Fibroblast of the aortic adventitia (primary cell): ENCODE measurements around the gene BTBD16. TPM values are rescaled to one million over a fixed set of nuclear protein-coding genes. Genes with fewer than 3 reads are reported as not detected.

Experiments used
- DNase-seq: peaks from one replicate; pipeline ENCODE4 v3.0.0-alpha.2; 2010; ENCODE audit warnings: low read depth
- H3K4me3 ChIP-seq: 2 replicates; pipeline ENCODE4 v1.5.1; 2011; ENCODE audit warnings: low read depth, mild to moderate bottlenecking, control low read depth, low read length, moderate library complexity
- total RNA-seq: library from RNA; depleted of rRNA; stranded (reverse); fragments of >200 nt; gene quantifications from 2 replicates; pipeline ENCODE4 v1.2.3, GENCODE V29; 2012; ENCODE audit warnings: low replicate concordance
- TF ChIP-seq, protein P1 (sequence below): IDR thresholded peaks from 2 replicates; pipeline ENCODE4 v1.5.1; 2011; ENCODE audit warnings: mild to moderate bottlenecking, low read length, control low read depth, inconsistent platforms; ENCODE audit not compliant: insufficient read depth

Gene BTBD16
- total RNA-seq, 1 donor = 0.09 TPM

DNA sequence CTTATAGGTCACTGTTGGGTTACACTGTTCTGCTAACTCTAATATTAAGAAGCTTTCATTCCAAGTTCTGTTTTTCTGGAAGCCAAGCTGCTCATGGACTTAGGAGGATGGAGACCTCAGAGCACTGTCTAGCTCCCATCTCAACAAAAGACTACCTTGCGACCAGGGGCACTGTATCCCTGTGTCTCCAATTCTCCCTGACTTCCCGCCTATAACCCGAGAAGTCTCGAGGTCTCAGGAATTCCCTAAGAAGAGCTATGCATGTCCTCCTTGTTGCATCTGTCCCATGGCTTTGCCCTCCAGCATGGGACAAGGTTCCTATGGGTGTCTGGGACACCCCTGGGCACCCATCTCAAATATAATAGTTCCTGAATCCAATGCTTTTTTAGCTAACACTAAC, 31.2 kb downstream of the BTBD16 start:
- no peak overlapping the region for H3K4me3 ChIP-seq
- DNase-seq = no peak
- TF ChIP-seq, protein P1, sequence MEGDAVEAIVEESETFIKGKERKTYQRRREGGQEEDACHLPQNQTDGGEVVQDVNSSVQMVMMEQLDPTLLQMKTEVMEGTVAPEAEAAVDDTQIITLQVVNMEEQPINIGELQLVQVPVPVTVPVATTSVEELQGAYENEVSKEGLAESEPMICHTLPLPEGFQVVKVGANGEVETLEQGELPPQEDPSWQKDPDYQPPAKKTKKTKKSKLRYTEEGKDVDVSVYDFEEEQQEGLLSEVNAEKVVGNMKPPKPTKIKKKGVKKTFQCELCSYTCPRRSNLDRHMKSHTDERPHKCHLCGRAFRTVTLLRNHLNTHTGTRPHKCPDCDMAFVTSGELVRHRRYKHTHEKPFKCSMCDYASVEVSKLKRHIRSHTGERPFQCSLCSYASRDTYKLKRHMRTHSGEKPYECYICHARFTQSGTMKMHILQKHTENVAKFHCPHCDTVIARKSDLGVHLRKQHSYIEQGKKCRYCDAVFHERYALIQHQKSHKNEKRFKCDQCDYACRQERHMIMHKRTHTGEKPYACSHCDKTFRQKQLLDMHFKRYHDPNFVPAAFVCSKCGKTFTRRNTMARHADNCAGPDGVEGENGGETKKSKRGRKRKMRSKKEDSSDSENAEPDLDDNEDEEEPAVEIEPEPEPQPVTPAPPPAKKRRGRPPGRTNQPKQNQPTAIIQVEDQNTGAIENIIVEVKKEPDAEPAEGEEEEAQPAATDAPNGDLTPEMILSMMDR = no peak

DNA sequence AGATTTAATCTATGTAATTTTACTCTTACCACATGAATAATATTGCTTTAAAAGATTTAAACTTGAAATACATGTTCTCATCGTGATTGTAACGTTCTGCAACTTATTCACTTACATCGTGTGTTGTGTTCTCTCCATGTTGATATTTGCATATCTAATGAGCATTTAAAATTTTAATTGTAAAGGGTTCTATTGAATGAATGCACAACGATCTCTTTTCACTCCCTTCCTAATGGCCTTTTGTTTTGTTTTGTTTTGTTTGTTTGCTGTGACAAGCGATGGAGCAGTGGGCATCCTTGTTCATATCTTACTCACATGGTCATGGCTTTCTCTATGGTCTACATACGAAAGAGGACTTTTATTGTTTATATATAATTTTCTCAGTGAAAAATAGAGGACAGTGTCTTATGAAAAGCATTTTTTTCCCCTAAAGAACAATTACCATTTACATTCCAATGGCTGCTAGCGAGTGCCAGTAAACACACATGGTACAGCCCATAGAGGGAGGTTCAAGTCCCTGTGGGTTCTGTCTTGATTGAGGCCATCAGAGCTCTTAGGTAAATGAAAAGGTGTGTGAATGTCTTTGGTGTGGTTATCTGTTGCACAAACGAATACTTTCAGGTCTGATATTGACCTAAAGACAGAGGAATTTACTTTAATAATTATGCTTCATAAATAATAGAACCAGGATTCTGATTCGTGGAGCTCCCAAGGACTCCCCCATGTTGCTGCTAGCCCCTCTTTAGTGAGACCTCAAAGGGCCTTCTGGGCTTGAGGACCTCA, 32.4 kb downstream of the BTBD16 start:
- TF ChIP-seq, protein P1 = no peak
- no peak for DNase-seq
- no peak overlapping the region for H3K4me3 ChIP-seq

DNA sequence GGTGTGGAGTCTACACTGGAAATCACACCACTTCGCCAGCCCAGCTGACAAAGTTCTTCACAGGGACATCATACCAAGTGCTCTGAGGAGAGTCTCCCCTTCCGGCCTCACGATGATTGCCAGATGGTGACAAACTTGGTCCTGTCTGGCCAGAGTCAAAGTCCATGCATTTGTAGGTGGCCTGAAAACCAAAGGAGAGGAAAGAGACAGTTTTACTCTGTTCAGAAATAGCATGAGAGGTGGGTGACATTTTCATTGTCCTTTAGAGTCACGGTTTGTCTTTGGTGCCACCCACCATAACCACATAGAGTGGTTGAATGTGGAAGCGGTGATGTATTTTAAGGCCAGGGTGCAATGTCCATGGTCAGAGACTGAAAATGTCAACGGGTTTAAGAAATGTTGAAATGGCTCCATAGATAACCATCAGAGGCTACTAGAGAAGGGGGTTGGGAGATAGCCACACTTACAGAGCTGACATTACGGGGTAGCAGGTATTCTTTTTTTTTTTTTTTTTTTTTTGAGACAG, 33.0 kb downstream of the BTBD16 start:
- TF ChIP-seq, protein P1 = no peak

DNA sequence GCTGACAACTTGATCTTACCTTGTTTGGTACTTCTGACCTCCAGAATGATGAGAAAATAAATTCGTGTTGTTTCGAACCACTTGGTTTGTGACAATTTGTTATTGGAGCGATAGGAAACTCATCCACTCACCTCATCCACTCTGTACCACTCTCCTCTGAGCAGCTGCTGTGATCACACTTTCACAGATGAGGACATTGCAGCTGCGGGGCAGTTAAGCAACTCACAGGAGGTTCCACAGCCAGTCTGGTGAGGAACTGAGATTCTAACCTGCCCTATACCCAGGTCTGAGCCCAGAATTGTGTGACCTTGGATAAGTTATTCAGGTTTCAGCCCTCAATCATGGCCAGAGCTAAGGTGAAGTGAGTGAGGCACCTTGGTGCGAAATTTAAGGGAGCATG, 35.2 kb downstream of the BTBD16 start:
- no peak overlapping the region for H3K4me3 ChIP-seq
- DNase-seq = no peak
- TF ChIP-seq, protein P1 = no peak

More for the DNA sequence above, 33.0 kb downstream of the BTBD16 start:
- no peak for DNase-seq
- H3K4me3 ChIP-seq = no peak overlapping the region

GRCh38 chr10:122306744-122307143, 35.6 kb downstream of the BTBD16 start:
- TF ChIP-seq, protein P1 = no peak
- no peak overlapping the region for H3K4me3 ChIP-seq
- no peak for DNase-seq

- peak; percentile 99 for DNase-seq
- peak overlapping the region; percentile 54 for H3K4me3 ChIP-seq
- TF ChIP-seq, protein P1 = no peak
Observed at GRCh38 chr10:122307669-122308416, 36.7 kb downstream of the BTBD16 start.
